Caco-2 (cell line): Measurements from ENCODE around the gene INPP5E. TPM values are rescaled to one million over a fixed set of nuclear protein-coding genes. Genes with fewer than 3 reads are reported as not detected.
A peak's percentile ranks its signal among the peaks of the same experiment; 100 is the strongest.

Experiments
- BruUV-seq: library from RNA; stranded (reverse); fragments of 400-500 nt; replicated peaks from 2 replicates; lab custom pipeline; 2021; lab: Mats Ljungman, UMichigan
- CTCF ChIA-PET: fragments of 300-600 bp; sonication (Branson Sonifier 250); formaldehyde crosslinking; loops from one replicate; lab custom pipeline; 2022; ENCODE audit warnings: antibody characterized with exemption; lab: Charles Lee
- POLR2A ChIA-PET: fragments of 300-600 bp; sonication (Branson Sonifier 250); formaldehyde crosslinking; loops from one replicate; lab custom pipeline; 2022; ENCODE audit warnings: antibody characterized with exemption; lab: Charles Lee
- DNase-seq, 2 experiments: peaks; one replicate each; pipeline versions ENCODE4 v3.0.0 to v3.0.0-alpha.2; 2020 to 2022
- H3K27me3 ChIP-seq: replicated peaks from 2 replicates; pipeline ENCODE4 v1.6.0; 2011; ENCODE audit warnings: low read length; ENCODE audit not compliant: control insufficient read depth, insufficient read depth
- H3K36me3 ChIP-seq: 2 replicates; pipeline ENCODE4 v1.5.1; 2011; ENCODE audit warnings: low read length; ENCODE audit not compliant: control insufficient read depth, insufficient read depth
- H3K4me1 ChIP-seq: fragments of 250-450 bp; sonication (Bioruptor Pico); 2 replicates; pipeline ENCODE4 v1.5.1; 2020; ENCODE audit warnings: mild to moderate bottlenecking
- H3K4me3 ChIP-seq: 2 replicates; pipeline ENCODE4 v1.5.1; 2011; ENCODE audit warnings: low read depth, mild to moderate bottlenecking, control low read depth, low read length
- H3K9me3 ChIP-seq: fragments of 250-450 bp; sonication (Bioruptor Pico); 2 replicates; pipeline ENCODE4 v1.5.1; 2020; ENCODE audit warnings: mild to moderate bottlenecking, moderate library complexity
- H3K27ac Mint-ChIP-seq: one replicate; pipeline ENCODE4 v1.8.0; 2022; ENCODE audit warnings: mixed read lengths; ENCODE audit not compliant: unreplicated experiment
- H3K27me3 Mint-ChIP-seq: one replicate; pipeline ENCODE4 v1.8.0; 2022; ENCODE audit warnings: mixed read lengths; ENCODE audit not compliant: insufficient read depth, unreplicated experiment
- H3K36me3 Mint-ChIP-seq: one replicate; pipeline ENCODE4 v1.8.0; 2022; ENCODE audit warnings: mild to moderate bottlenecking, mixed read lengths; ENCODE audit not compliant: insufficient read depth, unreplicated experiment
- H3K4me1 Mint-ChIP-seq: one replicate; pipeline ENCODE4 v1.8.0; 2022; ENCODE audit warnings: low read depth, mixed read lengths; ENCODE audit not compliant: unreplicated experiment
- H3K4me3 Mint-ChIP-seq: one replicate; pipeline ENCODE4 v1.8.0; 2022; ENCODE audit warnings: mild to moderate bottlenecking, moderate library complexity, mixed read lengths; ENCODE audit not compliant: unreplicated experiment
- H3K9me3 Mint-ChIP-seq: one replicate; pipeline ENCODE4 v1.8.0; 2022; ENCODE audit warnings: mixed read lengths; ENCODE audit not compliant: unreplicated experiment
- CTCF ChIP-seq, 2 experiments: fragments of 200-600 bp in 1 of 2; IDR thresholded peaks; 1 replicate in 1 of 2; 2 replicates in 1 of 2; pipeline versions ENCODE4 v1.5.1 to v1.8.0; 2011 to 2022; ENCODE audit warnings: antibody characterized with exemption in 1 of 2, control low read depth in 1 of 2, inconsistent platforms in 1 of 2, low read depth in 1 of 2, low read length in 1 of 2, mild to moderate bottlenecking in 1 of 2, moderate library complexity in 1 of 2; ENCODE audit not compliant: insufficient read depth in 1 of 2, severe bottlenecking in 1 of 2, unreplicated experiment in 1 of 2
- intact Hi-C: fragments of 100-400 bp; cut with micrococcal nuclease; formaldehyde crosslinking; loops from one replicate; pipeline ENCODE4 v1.10.0; 2022; ENCODE audit not compliant: unreplicated experiment
- total RNA-seq: library from RNA; stranded (reverse); gene quantifications from 2 replicates; pipeline ENCODE4 v1.2.3, GENCODE V29; 2022

Gene INPP5E
- total RNA-seq, 1 experiment from 2014 or later: 18.6 TPM

DNA sequence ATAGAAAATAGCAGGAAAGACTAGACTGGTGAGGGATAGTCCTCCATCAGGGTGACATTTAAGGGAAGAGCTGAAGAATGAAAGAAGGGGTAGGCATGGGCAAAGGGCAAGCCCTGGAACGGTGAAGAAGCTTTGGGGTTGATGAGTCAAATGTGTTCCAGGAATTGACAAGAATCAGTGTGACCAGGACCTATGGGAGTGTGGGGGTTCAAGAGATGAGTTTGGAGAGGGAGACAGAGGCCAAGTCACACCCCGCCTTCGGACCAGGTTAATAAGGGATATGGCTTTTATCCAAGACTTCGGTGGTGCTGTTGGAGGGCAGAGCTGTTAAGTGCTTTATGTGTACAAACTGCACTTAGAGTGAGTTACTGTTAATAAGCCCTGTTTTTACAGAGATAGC, 28.3 kb downstream of the INPP5E start:
- Histone ChIP-seq H3K36me3 (peaks cover 9% of the 10 kb centered on the region), H3K27me3 (no peaks in the 10 kb centered on the region), H3K9me3 (no peaks in the 10 kb centered on the region), H3K4me1 (peaks cover 12% of the 10 kb centered on the region), H3K4me3 (peak overlapping the region; percentile 81)
- no peak for DNase-seq
- no peak for TF ChIP-seq CTCF (IDR thresholded peaks at IDR 0.05; ENCODE audit: insufficient read depth in 1 of 2, low read depth in 1 of 2, low read length in 1 of 2, severe bottlenecking in 1 of 2, unreplicated experiment in 1 of 2)
- Mint-ChIP-seq H3K36me3 (peaks cover 81% of the 10 kb centered on the region), H3K9me3 (no peaks in the 10 kb centered on the region), H3K27ac (peak overlapping the region; percentile 85), H3K4me3 (peak overlapping the region; percentile 76), H3K4me1 (peaks cover 16% of the 10 kb centered on the region), H3K27me3 (no peaks in the 10 kb centered on the region)
- intact Hi-C loops: no loop called here
- ChIA-PET POLR2A (no interaction called here), CTCF (interaction anchor here (0.6 kb wide), 1 partner anchor 27 kb away, joined by 4 read pairs; no protein-coding TSS in a partner anchor)
- BruUV-seq: TSS peak; percentile 68

- peaks cover 9% of the 10 kb centered on the region for H3K36me3 ChIP-seq
- H3K36me3 Mint-ChIP-seq: peaks cover 79% of the 10 kb centered on the region
- BruUV-seq: no TSS peak
Observed at GRCh38 chr9:136410500-136411287, 29.0 kb downstream of the INPP5E start, which contains the start of the genes ENTR1 and PMPCA. Gene ENTR1 (minus strand): TSS chr9:136410614. CDS start chr9:136410397, 217 bp downstream. Gene PMPCA (plus strand): TSS chr9:136410658. CDS start chr9:136410669, 11 bp downstream.

More at GRCh38 chr9:136410500-136411287, 29.0 kb downstream of the INPP5E start, which contains the start of the genes ENTR1 and PMPCA:
- Histone ChIP-seq H3K27me3 (no peaks in the 10 kb centered on the region), H3K9me3 (no peaks in the 10 kb centered on the region), H3K4me3 (peak within 1 kb of the TSS; percentile 81), H3K4me1 (peaks cover 12% of the 10 kb centered on the region)
- Mint-ChIP-seq H3K9me3 (no peaks in the 10 kb centered on the region), H3K4me1 (peaks cover 16% of the 10 kb centered on the region), H3K27me3 (no peaks in the 10 kb centered on the region), H3K4me3 (peak within 1 kb of the TSS; percentile 76), H3K27ac (peak within 1 kb of the TSS; percentile 85)
- no peak for TF ChIP-seq CTCF (IDR thresholded peaks at IDR 0.05; ENCODE audit: insufficient read depth in 1 of 2, low read depth in 1 of 2, low read length in 1 of 2, severe bottlenecking in 1 of 2, unreplicated experiment in 1 of 2)
- DNase-seq: peak; percentile 92 to 94
- CTCF ChIA-PET: interaction anchor here (1.2 kb wide), 2 partner anchors 48 to 57 kb away, joined by 3 to 5 read pairs; no protein-coding TSS in a partner anchor
- POLR2A ChIA-PET: interaction anchor here (1.3 kb wide), 1 partner anchor 10 kb away, joined by 4 read pairs; no protein-coding TSS in a partner anchor
- intact Hi-C loops: no loop called here
